Posterior cingulate gyrus (tissue), 11 donors: Measurements from ENCODE around the gene PCMTD2.
"Not testable (repeated sequence)": the region's sequence is repeated elsewhere in the genome, so short reads cannot be mapped to it uniquely, and the experiment has no call there.

Experiments used
- DNase-seq, 10 donors: peaks; one replicate each; pipeline versions ENCODE4 v3.0.0 to v3.0.0-alpha.2; 2020 to 2021; ENCODE audit warnings: mixed read lengths in 3 of 10
- intact Hi-C: fragments of 100-400 bp; cut with DNase I; formaldehyde crosslinking; loops from one replicate; pipeline ENCODE4 v1.15.1; 2023

Gene PCMTD2

GRCh38 chr20:64280460-64280843, 24.9 kb downstream of the PCMTD2 start:
- peak in 1 of 10 donors; percentile 61 for DNase-seq
- intact Hi-C loops = no loop called here

GRCh38 chr20:64283646-64284045, 28.1 kb downstream of the PCMTD2 start:
- no peak for DNase-seq
- intact Hi-C loops = no loop called here

- intact Hi-C loops = not testable (repeated sequence)
These were observed 30.3 kb downstream of the PCMTD2 start for GRCh38 chr20:64285579-64286446.

GRCh38 chr20:64286447-64287263, 31.1 kb downstream of the PCMTD2 start:
- DNase-seq = peak in 1 of 10 donors; percentile 79
- intact Hi-C loops = not testable (repeated sequence)

More at GRCh38 chr20:64285579-64286446, 30.3 kb downstream of the PCMTD2 start:
- peak; percentile 47 to 96 (median 78) for DNase-seq

GRCh38 chr20:64287264-64287590, 31.7 kb downstream of the PCMTD2 start:
- DNase-seq, intact Hi-C loops: not testable (repeated sequence)

GRCh38 chr20:64292167-64292566, 36.6 kb downstream of the PCMTD2 start:
- DNase-seq, intact Hi-C loops: not testable (repeated sequence)

GRCh38 chr20:64303086-64303485, 47.5 kb downstream of the PCMTD2 start:
- DNase-seq, intact Hi-C loops: not testable (repeated sequence)

- not testable (repeated sequence) for DNase-seq
These were observed 58.2 kb downstream of the PCMTD2 start for GRCh38 chr20:64313761-64314160.

GRCh38 chr20:64315381-64315780, 59.8 kb downstream of the PCMTD2 start:
- DNase-seq, intact Hi-C loops: not testable (repeated sequence)

More at GRCh38 chr20:64313761-64314160, 58.2 kb downstream of the PCMTD2 start:
- intact Hi-C loops = not testable (repeated sequence)

- peak in 3 of 10 donors; percentile 49 to 64 (median 59) for DNase-seq
These were observed 60.3 kb downstream of the PCMTD2 start for GRCh38 chr20:64315884-64316283.

GRCh38 chr20:64316415-64317083, 61.0 kb downstream of the PCMTD2 start:
- intact Hi-C loops = not testable (repeated sequence)
- peak; percentile 49 to 96 (median 65) for DNase-seq

More at GRCh38 chr20:64315884-64316283, 60.3 kb downstream of the PCMTD2 start:
- intact Hi-C loops = not testable (repeated sequence)

GRCh38 chr20:64317331-64317730, 61.8 kb downstream of the PCMTD2 start:
- intact Hi-C loops, DNase-seq: not testable (repeated sequence)

GRCh38 chr20:64318056-64318455, 62.5 kb downstream of the PCMTD2 start:
- intact Hi-C loops = not testable (repeated sequence)
- DNase-seq = peak in 2 of 10 donors; percentile 39 to 68

GRCh38 chr20:64322031-64322789, 66.7 kb downstream of the PCMTD2 start:
- peak in 2 of 10 donors; percentile 45 to 75 for DNase-seq
- intact Hi-C loops = not testable (repeated sequence)
